Measurements from ENCODE around the gene F8.
"Not testable (repeated sequence)": the region's sequence is repeated elsewhere in the genome, so short reads cannot be mapped to it uniquely, and the experiment has no call there.

Gene F8

DNA sequence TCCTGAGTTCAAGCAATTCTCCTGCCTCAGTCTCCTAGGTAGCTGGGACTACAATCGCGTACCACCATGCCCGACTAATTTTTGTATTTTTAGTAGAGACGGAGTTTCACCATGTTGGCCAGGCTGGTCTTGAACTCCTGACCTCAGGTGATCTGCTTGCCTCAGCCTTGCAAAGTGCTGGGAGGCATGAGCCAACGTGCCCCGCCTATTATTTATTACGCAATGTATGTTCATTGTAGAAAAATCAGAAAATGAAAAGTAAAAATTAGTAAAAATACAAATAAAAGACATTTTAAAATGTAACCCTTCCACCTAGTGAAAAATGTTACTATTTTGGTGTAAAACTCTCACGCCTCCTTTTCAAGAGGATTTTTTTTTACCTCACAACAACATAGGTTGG, 122.2 kb downstream of the F8 start:
- Histone ChIP-seq H4K8ac (ENCODE audit: low read depth, low read length) (no peak overlapping the region), H2AFZ (ENCODE audit: insufficient read depth, low read length, poor library complexity) (no peak overlapping the region), H4K12ac (ENCODE audit: low read depth, low read length) (no peak overlapping the region), H2BK120ac (ENCODE audit: insufficient read depth, low read length, poor library complexity) (no peak overlapping the region), H3K36me3 (ENCODE audit: control insufficient read depth in 1 of 2, insufficient read depth in 2 of 2, low read length in 2 of 2) (no peaks in the 10 kb centered on the region), H3K14ac (ENCODE audit: low read length) (no peak overlapping the region), H3K9ac (ENCODE audit: low read length) (no peak overlapping the region), H2BK5ac (ENCODE audit: low read depth, low read length, poor library complexity) (no peak overlapping the region), H2BK12ac (ENCODE audit: low read length) (no peak overlapping the region), H3K18ac (ENCODE audit: low read length) (no peak overlapping the region), H3K4me3 (ENCODE audit: low read depth, low read length) (no peak overlapping the region), H4K91ac (ENCODE audit: low read depth, low read length) (no peak overlapping the region), H3K27me3 (ENCODE audit: insufficient read depth, low read length) (no peaks in the 10 kb centered on the region), H3K9me3 (ENCODE audit: insufficient read depth, low read depth, low read length) (no peaks in the 10 kb centered on the region), H3K79me1 (ENCODE audit: low read length) (no peaks in the 10 kb centered on the region), H3K4me2 (ENCODE audit: low read length) (no peak overlapping the region), H2AK5ac (ENCODE audit: low read length) (no peak overlapping the region), H3K79me2 (ENCODE audit: control insufficient read depth, insufficient read depth, low read length, poor library complexity) (no peaks in the 10 kb centered on the region), H3K4ac (ENCODE audit: low read depth, low read length) (no peak overlapping the region), H3K4me1 (ENCODE audit: control insufficient read depth in 1 of 2, insufficient read depth in 2 of 2, low read length in 2 of 2) (no peaks in the 10 kb centered on the region), H3K23ac (ENCODE audit: low read length) (no peak overlapping the region), H3K27ac (ENCODE audit: low read depth, low read length) (no peak overlapping the region)
- no CpG with 5 or more reads among the region's 8 CpGs for WGBS (ENCODE audit: extremely low coverage, insufficient coverage, insufficient read length)
- no peak for DNase-seq

DNA sequence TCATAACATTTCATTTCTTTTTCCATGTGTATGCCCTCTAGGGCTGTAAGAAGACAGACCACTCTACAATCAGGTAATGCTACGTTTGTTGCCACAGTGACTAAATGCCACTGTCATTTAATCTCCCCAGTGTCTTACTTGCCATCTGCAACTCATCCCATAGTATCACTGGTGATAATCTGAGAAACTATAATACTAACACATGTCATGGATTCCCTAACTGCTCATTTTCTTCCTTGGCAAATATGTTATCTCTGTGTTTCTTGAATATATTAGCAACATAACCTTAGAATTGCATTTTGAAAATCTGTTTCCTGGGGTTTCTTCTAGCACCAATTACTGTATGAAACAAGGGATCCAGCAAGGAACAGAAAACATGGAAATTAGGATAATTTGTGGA, 130.2 kb downstream of the F8 start:
- no peaks in the 10 kb centered on the region for H3K27me3 ChIP-seq (ENCODE audit: insufficient read depth, low read length)
- no peak overlapping the region for H2AK5ac ChIP-seq (ENCODE audit: low read length)
- H3K4me2 ChIP-seq (ENCODE audit: low read length), result no peak overlapping the region
- no peaks in the 10 kb centered on the region for H3K79me2 ChIP-seq (ENCODE audit: control insufficient read depth, insufficient read depth, low read length, poor library complexity)
- WGBS (ENCODE audit: extremely low coverage, insufficient coverage, insufficient read length), result no CpG with 5 or more reads among the region's 1 CpG
- no peaks in the 10 kb centered on the region for H3K79me1 ChIP-seq (ENCODE audit: low read length)
- H3K4me1 ChIP-seq (ENCODE audit: control insufficient read depth in 1 of 2, insufficient read depth in 2 of 2, low read length in 2 of 2), result no peaks in the 10 kb centered on the region
- no peak overlapping the region for H3K4ac ChIP-seq (ENCODE audit: low read depth, low read length)
- no peak overlapping the region for H2BK120ac ChIP-seq (ENCODE audit: insufficient read depth, low read length, poor library complexity)
- DNase-seq, result no peak
- H2AFZ ChIP-seq (ENCODE audit: insufficient read depth, low read length, poor library complexity), result no peak overlapping the region
- no peak overlapping the region for H3K18ac ChIP-seq (ENCODE audit: low read length)
- no peaks in the 10 kb centered on the region for H3K9me3 ChIP-seq (ENCODE audit: insufficient read depth, low read depth, low read length)
- no peaks in the 10 kb centered on the region for H3K36me3 ChIP-seq (ENCODE audit: control insufficient read depth in 1 of 2, insufficient read depth in 2 of 2, low read length in 2 of 2)
- no peak overlapping the region for H3K14ac ChIP-seq (ENCODE audit: low read length)
- H3K23ac ChIP-seq (ENCODE audit: low read length), result no peak overlapping the region
- H2BK5ac ChIP-seq (ENCODE audit: low read depth, low read length, poor library complexity), result no peak overlapping the region
- H2BK12ac ChIP-seq (ENCODE audit: low read length), result no peak overlapping the region
- H3K9ac ChIP-seq (ENCODE audit: low read length), result no peak overlapping the region
- no peak overlapping the region for H4K91ac ChIP-seq (ENCODE audit: low read depth, low read length)
- no peak overlapping the region for H3K4me3 ChIP-seq (ENCODE audit: low read depth, low read length)
- H4K12ac ChIP-seq (ENCODE audit: low read depth, low read length), result no peak overlapping the region
- no peak overlapping the region for H4K8ac ChIP-seq (ENCODE audit: low read depth, low read length)
- no peak overlapping the region for H3K27ac ChIP-seq (ENCODE audit: low read depth, low read length)

DNA sequence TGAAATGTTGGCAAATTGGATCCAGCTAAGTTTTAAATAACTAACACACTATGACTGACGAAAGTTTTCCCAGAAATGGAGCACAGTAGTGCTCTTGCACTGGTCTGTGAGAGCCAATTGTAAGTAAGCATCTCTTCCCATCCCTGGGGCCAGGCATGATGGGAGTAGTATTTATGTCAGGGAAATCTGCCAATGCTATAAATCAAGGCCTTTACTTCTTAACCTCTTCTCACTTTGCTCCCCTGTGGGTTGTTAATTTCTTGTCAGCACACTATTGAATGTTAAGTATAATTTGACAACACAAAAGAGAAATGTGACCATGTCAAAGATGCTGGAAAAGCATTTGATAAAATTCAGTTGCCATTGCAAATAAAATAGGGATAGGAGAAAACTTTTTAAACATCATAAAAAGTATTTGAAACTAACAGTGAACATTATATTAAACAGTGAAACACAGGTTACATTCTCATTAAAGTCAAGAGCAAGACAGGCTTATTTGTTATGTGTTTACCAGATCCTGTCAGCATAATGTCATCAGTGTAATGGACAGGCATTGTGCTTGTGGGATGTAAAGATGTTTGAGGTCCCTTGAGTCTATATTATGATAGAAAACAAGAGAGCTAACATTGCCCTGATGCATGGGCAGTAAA, 131.4 kb downstream of the F8 start:
- no peak overlapping the region for H4K12ac ChIP-seq (ENCODE audit: low read depth, low read length)
- H3K27ac ChIP-seq (ENCODE audit: low read depth, low read length), result no peak overlapping the region
- no peak overlapping the region for H2BK120ac ChIP-seq (ENCODE audit: insufficient read depth, low read length, poor library complexity)
- no peak overlapping the region for H2BK5ac ChIP-seq (ENCODE audit: low read depth, low read length, poor library complexity)
- no peak overlapping the region for H4K91ac ChIP-seq (ENCODE audit: low read depth, low read length)
- H3K4me1 ChIP-seq (ENCODE audit: control insufficient read depth in 1 of 2, insufficient read depth in 2 of 2, low read length in 2 of 2), result no peaks in the 10 kb centered on the region
- no peak overlapping the region for H3K23ac ChIP-seq (ENCODE audit: low read length)
- no peak overlapping the region for H3K18ac ChIP-seq (ENCODE audit: low read length)
- H3K79me1 ChIP-seq (ENCODE audit: low read length), result no peaks in the 10 kb centered on the region
- no peaks in the 10 kb centered on the region for H3K36me3 ChIP-seq (ENCODE audit: control insufficient read depth in 1 of 2, insufficient read depth in 2 of 2, low read length in 2 of 2)
- no peaks in the 10 kb centered on the region for H3K79me2 ChIP-seq (ENCODE audit: control insufficient read depth, insufficient read depth, low read length, poor library complexity)
- H2BK12ac ChIP-seq (ENCODE audit: low read length), result no peak overlapping the region
- H3K9ac ChIP-seq (ENCODE audit: low read length), result no peak overlapping the region
- H3K4ac ChIP-seq (ENCODE audit: low read depth, low read length), result no peak overlapping the region
- no peak overlapping the region for H2AK5ac ChIP-seq (ENCODE audit: low read length)
- no peak for DNase-seq
- H3K9me3 ChIP-seq (ENCODE audit: insufficient read depth, low read depth, low read length), result no peaks in the 10 kb centered on the region
- H3K14ac ChIP-seq (ENCODE audit: low read length), result no peak overlapping the region
- no peak overlapping the region for H3K4me2 ChIP-seq (ENCODE audit: low read length)
- H3K27me3 ChIP-seq (ENCODE audit: insufficient read depth, low read length), result no peaks in the 10 kb centered on the region
- no peak overlapping the region for H3K4me3 ChIP-seq (ENCODE audit: low read depth, low read length)
- no peak overlapping the region for H4K8ac ChIP-seq (ENCODE audit: low read depth, low read length)
- no peak overlapping the region for H2AFZ ChIP-seq (ENCODE audit: insufficient read depth, low read length, poor library complexity)
- no CpG with 5 or more reads among the region's 1 CpG for WGBS (ENCODE audit: extremely low coverage, insufficient coverage, insufficient read length)

DNA sequence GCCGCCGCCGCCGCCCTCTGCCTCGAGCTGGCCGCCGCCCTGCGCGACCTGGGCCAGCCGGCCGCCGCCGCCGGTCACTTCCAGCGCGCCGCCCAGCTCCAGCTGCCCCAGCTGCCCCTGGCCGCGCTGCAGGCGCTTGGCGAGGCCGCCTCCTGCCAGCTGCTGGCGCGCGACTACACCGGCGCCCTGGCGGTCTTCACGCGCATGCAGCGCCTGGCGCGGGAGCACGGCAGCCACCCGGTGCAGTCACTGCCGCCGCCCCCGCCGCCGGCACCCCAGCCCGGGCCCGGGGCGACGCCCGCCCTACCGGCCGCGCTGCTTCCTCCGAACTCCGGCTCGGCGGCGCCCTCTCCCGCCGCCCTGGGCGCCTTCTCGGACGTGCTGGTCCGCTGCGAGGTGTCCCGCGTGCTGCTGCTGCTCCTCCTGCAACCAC, 135.7 kb downstream of the F8 start:
- H3K9ac ChIP-seq (ENCODE audit: low read length); H3K4ac ChIP-seq (ENCODE audit: low read depth, low read length); H3K4me2 ChIP-seq (ENCODE audit: low read length); H3K23ac ChIP-seq (ENCODE audit: low read length); H3K9me3 ChIP-seq (ENCODE audit: insufficient read depth, low read depth, low read length); H3K79me1 ChIP-seq (ENCODE audit: low read length); H2BK5ac ChIP-seq (ENCODE audit: low read depth, low read length, poor library complexity); H2AFZ ChIP-seq (ENCODE audit: insufficient read depth, low read length, poor library complexity); H3K4me1 ChIP-seq (ENCODE audit: control insufficient read depth in 1 of 2, insufficient read depth in 2 of 2, low read length in 2 of 2); H3K27ac ChIP-seq (ENCODE audit: low read depth, low read length); H3K4me3 ChIP-seq (ENCODE audit: low read depth, low read length); DNase-seq; H4K8ac ChIP-seq (ENCODE audit: low read depth, low read length); H2BK120ac ChIP-seq (ENCODE audit: insufficient read depth, low read length, poor library complexity); H2BK12ac ChIP-seq (ENCODE audit: low read length); H3K18ac ChIP-seq (ENCODE audit: low read length); H4K91ac ChIP-seq (ENCODE audit: low read depth, low read length); H3K27me3 ChIP-seq (ENCODE audit: insufficient read depth, low read length); H3K36me3 ChIP-seq (ENCODE audit: control insufficient read depth in 1 of 2, insufficient read depth in 2 of 2, low read length in 2 of 2); H2AK5ac ChIP-seq (ENCODE audit: low read length); H3K14ac ChIP-seq (ENCODE audit: low read length); H3K79me2 ChIP-seq (ENCODE audit: control insufficient read depth, insufficient read depth, low read length, poor library complexity); H4K12ac ChIP-seq (ENCODE audit: low read depth, low read length): not testable (repeated sequence)
- no CpG with 5 or more reads among the region's 62 CpGs for WGBS (ENCODE audit: extremely low coverage, insufficient coverage, insufficient read length)

Data from trophoblast cell (in vitro differentiated cells and primary cell).